ENCODE measurements around the gene GCM1. TPM values are rescaled to one million over a fixed set of nuclear protein-coding genes. Genes with fewer than 3 reads are reported as not detected.

Gene GCM1
- total RNA-seq, 4 donors from 2014 or later = not detected

DNA sequence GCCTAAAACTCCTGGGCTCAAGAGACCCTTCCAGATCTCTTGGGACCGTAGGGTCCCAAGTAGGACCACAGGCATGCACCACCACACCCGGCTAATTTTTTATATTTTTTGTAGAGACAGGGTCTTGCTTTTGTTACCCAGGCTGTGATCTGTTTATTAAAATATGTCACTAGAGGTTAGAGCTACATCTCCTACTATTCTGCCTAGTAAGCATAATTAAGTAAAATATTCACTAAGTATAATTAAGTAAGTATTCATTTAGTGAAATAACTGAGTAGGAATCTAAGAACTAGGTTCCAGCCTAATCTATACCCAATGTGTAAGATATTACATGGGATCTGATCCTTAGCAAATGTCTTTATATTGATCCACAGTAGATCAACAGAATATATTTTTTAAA, 40.2 kb upstream of the GCM1 start:
- no peak for DNase-seq
- H3K36me3 ChIP-seq = no peaks in the 10 kb centered on the region
- no peaks in the 10 kb centered on the region for H3K4me1 ChIP-seq
- peak overlapping the region in 1 of 4 donors; percentile 59 for H3K27ac ChIP-seq
- H3K27me3 ChIP-seq = no peaks in the 10 kb centered on the region
- TF ChIP-seq POLR2A (IDR thresholded peaks at IDR 0.05) (no peak), CTCF (IDR thresholded peaks at IDR 0.05) (no peak)
- H3K4me3 ChIP-seq = no peak overlapping the region
- H3K9me3 ChIP-seq = no peaks in the 10 kb centered on the region

- no peaks in the 10 kb centered on the region for H3K27me3 ChIP-seq
- no peaks in the 10 kb centered on the region for H3K36me3 ChIP-seq
Measured at GRCh38 chr6:53180678-53181077, 32.0 kb upstream of the GCM1 start.

DNA sequence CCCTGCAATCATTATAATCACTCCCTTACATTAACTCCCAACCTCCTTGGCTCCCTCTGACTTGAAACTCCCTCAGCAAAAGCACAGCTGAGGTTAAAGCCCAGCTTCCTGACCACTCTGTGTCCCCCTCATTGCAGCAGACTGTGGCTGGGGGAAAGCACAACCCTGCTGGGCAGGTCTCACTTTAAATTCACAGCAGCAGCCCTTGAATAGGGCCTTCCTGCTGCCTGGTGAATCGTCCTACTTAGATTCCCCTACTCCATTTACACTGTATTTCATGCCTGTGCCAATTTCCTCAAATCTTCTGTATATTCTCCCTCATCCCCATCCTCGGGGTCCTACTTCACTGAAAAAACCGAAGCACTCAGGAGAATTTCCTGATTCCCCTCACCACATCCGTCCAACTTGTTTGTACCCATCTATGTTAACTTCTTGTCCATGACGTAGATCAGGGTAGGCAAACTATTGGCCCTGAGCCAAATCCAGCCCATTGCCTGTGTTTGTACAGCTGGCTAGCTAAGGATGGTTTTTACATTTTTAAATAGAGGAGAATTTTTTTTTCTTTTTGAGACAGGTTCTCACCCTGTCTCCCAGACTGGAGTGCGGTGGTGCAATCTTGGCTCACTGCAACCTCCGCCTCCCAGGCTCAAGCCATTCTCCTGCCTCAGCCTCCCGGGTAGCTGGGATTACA, 31.5 kb upstream of the GCM1 start:
- TF ChIP-seq CTCF (IDR thresholded peaks at IDR 0.05) (no peak), POLR2A (IDR thresholded peaks at IDR 0.05) (no peak)
- Histone ChIP-seq H3K9me3 (no peaks in the 10 kb centered on the region), H3K36me3 (no peaks in the 10 kb centered on the region), H3K4me3 (no peak overlapping the region), H3K27ac (no peak overlapping the region), H3K4me1 (no peaks in the 10 kb centered on the region), H3K27me3 (no peaks in the 10 kb centered on the region)
- peak in 2 of 3 donors; percentile 75 to 85 for DNase-seq

More at GRCh38 chr6:53180678-53181077, 32.0 kb upstream of the GCM1 start:
- DNase-seq = no peak
- no peak overlapping the region for H3K27ac ChIP-seq
- no peaks in the 10 kb centered on the region for H3K4me1 ChIP-seq
- TF ChIP-seq CTCF (IDR thresholded peaks at IDR 0.05) = no peak
- no peak for TF ChIP-seq POLR2A (IDR thresholded peaks at IDR 0.05)
- H3K4me3 ChIP-seq = no peak overlapping the region
- H3K9me3 ChIP-seq = no peaks in the 10 kb centered on the region

DNA sequence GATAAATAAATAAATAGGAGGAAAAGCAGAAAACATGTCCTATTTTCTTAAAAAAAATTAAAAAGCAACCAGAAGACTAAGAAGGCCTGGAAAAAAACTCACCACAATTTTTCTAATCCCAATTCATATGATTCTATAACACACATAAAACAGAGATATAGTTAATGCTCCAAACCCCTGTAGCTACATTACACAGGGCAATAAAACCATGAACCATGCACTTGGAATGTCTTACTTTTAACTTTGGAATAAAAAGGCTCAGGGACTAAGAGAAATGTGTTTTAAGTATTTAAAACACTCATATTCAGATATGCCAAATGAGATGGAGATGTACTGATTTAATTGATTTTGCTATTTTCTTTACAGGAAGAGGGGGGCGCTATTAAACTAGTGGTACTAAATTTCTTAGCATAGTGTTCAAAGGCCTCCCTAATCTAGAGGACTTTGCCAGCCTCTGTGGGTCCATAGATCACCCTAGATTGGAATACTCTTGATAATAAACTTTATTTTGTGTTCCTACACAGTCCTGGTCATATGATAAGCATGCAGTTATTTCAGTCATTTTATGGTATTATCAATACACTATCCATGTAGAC, 30.3 kb upstream of the GCM1 start:
- Histone ChIP-seq H3K9me3 (no peaks in the 10 kb centered on the region), H3K4me3 (no peak overlapping the region)
- TF ChIP-seq CTCF (IDR thresholded peaks at IDR 0.05) = peak in 2 of 6 experiments; percentile 12 to 39
- no peak for TF ChIP-seq POLR2A (IDR thresholded peaks at IDR 0.05)

DNA sequence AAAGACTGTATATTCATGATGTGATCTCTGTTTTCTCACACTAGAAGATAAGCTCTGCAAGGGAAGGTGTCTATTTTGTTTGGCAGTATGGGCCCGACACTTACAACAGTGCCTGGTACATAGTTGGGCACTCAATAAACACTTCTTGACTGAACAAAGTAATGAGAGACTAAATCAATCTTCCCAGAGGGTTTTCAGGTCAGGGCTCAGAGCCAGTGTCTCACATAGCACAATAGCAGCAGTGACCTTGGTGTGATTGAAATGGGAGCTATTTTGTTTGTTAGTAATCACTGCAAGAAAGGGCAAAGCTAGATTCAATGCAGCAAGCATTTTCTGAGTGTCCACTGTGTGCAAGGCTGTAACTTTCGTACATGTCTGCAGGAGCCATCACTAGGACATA, 26.4 kb upstream of the GCM1 start:
- Histone ChIP-seq H3K36me3 (no peaks in the 10 kb centered on the region), H3K4me3 (no peak overlapping the region), H3K27ac (no peak overlapping the region), H3K4me1 (no peaks in the 10 kb centered on the region), H3K9me3 (no peaks in the 10 kb centered on the region), H3K27me3 (no peaks in the 10 kb centered on the region)
- TF ChIP-seq CTCF (IDR thresholded peaks at IDR 0.05) (no peak), POLR2A (IDR thresholded peaks at IDR 0.05) (no peak)
- DNase-seq = no peak

More for the DNA sequence above, 30.3 kb upstream of the GCM1 start:
- Histone ChIP-seq H3K27ac (no peak overlapping the region), H3K36me3 (no peaks in the 10 kb centered on the region), H3K4me1 (no peaks in the 10 kb centered on the region), H3K27me3 (no peaks in the 10 kb centered on the region)
- DNase-seq = peak in 1 of 3 donors; percentile 53

Measured in Peyer's patch (tissue), 4 donors.